ENCODE data around the gene CDC40.
"Not testable (repeated sequence)": the region's sequence is repeated elsewhere in the genome, so short reads cannot be mapped to it uniquely, and the experiment has no call there.

CDC40 gene

GRCh38 chr6:110270165-110270564 lies 89.9 kb downstream of the CDC40 start:
- no peak for DNase-seq (ENCODE audit: low spot score)

DNA sequence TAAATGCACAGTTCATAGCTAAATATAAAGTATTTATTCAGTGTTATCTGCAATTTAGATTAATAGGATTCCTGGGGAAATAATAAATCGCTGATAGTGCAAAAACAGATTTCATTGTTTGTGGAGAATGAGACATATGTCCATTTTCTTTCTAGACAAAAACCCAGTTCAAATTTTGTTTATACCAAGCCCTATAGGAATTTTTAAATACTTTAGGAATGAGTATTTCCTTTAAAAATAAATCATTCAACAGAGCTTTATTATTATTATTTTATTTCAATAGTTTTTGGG lies 91.5 kb downstream of the CDC40 start:
- no peak for DNase-seq (ENCODE audit: low spot score)

DNA sequence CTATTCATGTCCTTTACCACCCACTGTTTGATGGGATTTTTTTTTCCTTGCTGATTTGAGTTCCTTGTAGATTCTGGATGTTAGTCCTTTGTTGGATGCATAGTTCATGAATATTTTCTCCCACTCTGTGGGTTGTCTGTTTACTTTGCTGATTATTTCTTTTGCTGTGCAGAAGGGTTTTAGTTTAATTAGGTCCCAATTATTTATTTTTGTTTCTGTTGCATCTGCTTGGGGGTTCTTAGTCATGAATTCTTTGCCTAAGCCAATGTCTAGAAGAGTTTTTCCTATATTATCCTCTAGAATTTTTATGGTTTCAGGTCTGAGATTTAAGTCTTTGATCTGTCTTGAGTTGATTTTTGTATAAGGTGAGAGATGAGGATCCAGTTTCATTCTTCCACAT lies 92.6 kb downstream of the CDC40 start:
- not testable (repeated sequence) for DNase-seq (ENCODE audit: low spot score)

DNA sequence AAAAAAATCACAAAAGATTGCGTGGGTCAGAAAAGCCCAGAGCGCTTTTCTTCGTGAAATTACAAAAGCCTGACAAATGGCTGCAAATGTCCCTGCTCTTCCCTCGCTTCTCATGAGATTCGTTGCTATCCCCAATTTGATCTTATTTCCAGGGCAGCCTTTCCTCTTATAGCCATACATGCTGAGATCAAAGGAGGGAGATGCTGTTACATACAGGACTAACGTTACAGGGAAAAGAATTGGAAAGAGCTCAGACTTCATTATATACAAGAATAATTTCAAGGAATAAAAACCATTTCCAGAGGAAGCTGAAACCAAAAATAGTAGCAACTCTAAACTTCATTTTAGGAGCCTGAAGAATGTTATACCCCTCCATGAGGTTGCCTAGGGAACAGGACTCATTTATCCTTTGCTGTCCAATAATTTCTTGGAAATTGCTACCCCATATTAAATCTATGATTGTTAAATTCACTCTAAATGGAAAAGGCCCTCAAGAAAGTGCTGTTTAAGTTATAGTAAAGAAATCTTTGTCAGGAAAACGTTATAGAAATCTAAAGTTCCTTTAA lies 97.0 kb downstream of the CDC40 start:
- DNase-seq (ENCODE audit: low spot score), result no peak
